ENCODE data around the gene DYNLL1. TPM values are rescaled to one million over a fixed set of nuclear protein-coding genes. Genes with fewer than 3 reads are reported as not detected.

DYNLL1 gene
- total RNA-seq, 4 donors from 2014 or later: 167 to 493 (median 469) TPM

GRCh38 chr12:120498870-120499515, 3.1 kb downstream of the DYNLL1 start:
- no peak for TF ChIP-seq CTCF (IDR thresholded peaks at IDR 0.05)
- TF ChIP-seq POLR2A (IDR thresholded peaks at IDR 0.05): no peak
- TF ChIP-seq EP300 (IDR thresholded peaks at IDR 0.05): no peak
- TF ChIP-seq POLR2AphosphoS5 (IDR thresholded peaks at IDR 0.05): no peak
- Histone ChIP-seq H3K4me3 (no peak overlapping the region), H3K27me3 (no peaks in the 10 kb centered on the region), H3K4me1 (peaks cover 27% of the 10 kb centered on the region), H3K9me3 (no peaks in the 10 kb centered on the region), H3K36me3 (peaks cover 41% of the 10 kb centered on the region), H3K27ac (no peak overlapping the region)
- 92% methylated on average over 3 of the region's 3 CpGs for WGBS
- DNase-seq (ENCODE audit: low spot score in 2 of 2): no peak

- no peaks in the 10 kb centered on the region for H3K9me3 ChIP-seq
- no peak for DNase-seq (ENCODE audit: low spot score in 2 of 2)
- peaks cover 17% of the 10 kb centered on the region for H3K4me1 ChIP-seq
- no peaks in the 10 kb centered on the region for H3K27me3 ChIP-seq
- peaks cover 41% of the 10 kb centered on the region for H3K36me3 ChIP-seq
- H3K27ac ChIP-seq: no peak overlapping the region
- 65% methylated on average over 1 of the region's 1 CpG for WGBS
- no peak overlapping the region for H3K4me3 ChIP-seq
- TF ChIP-seq POLR2AphosphoS5 (IDR thresholded peaks at IDR 0.05) (no peak), CTCF (IDR thresholded peaks at IDR 0.05) (no peak), EP300 (IDR thresholded peaks at IDR 0.05) (no peak), POLR2A (IDR thresholded peaks at IDR 0.05) (no peak)
Measured at GRCh38 chr12:120500581-120500980, 4.7 kb downstream of the DYNLL1 start.

GRCh38 chr12:120504587-120504986, 8.7 kb downstream of the DYNLL1 start:
- H3K4me3 ChIP-seq: no peak overlapping the region
- H3K9me3 ChIP-seq: no peaks in the 10 kb centered on the region
- H3K4me1 ChIP-seq: no peaks in the 10 kb centered on the region
- TF ChIP-seq EP300 (IDR thresholded peaks at IDR 0.05): no peak
- no peak for TF ChIP-seq CTCF (IDR thresholded peaks at IDR 0.05)
- no peak for TF ChIP-seq POLR2A (IDR thresholded peaks at IDR 0.05)
- TF ChIP-seq POLR2AphosphoS5 (IDR thresholded peaks at IDR 0.05): no peak
- H3K36me3 ChIP-seq: peaks cover 46% of the 10 kb centered on the region
- WGBS: 77% methylated on average over 4 of the region's 4 CpGs
- H3K27me3 ChIP-seq: no peaks in the 10 kb centered on the region
- DNase-seq (ENCODE audit: low spot score in 2 of 2): no peak
- no peak overlapping the region for H3K27ac ChIP-seq

GRCh38 chr12:120508537-120508936, 12.6 kb downstream of the DYNLL1 start:
- Histone ChIP-seq H3K4me3 (no peak overlapping the region), H3K27ac (no peak overlapping the region), H3K36me3 (peaks cover 42% of the 10 kb centered on the region), H3K4me1 (no peaks in the 10 kb centered on the region), H3K9me3 (no peaks in the 10 kb centered on the region), H3K27me3 (no peaks in the 10 kb centered on the region)
- WGBS: 93% methylated on average over 8 of the region's 8 CpGs
- TF ChIP-seq POLR2AphosphoS5 (IDR thresholded peaks at IDR 0.05) (no peak), POLR2A (IDR thresholded peaks at IDR 0.05) (no peak), CTCF (IDR thresholded peaks at IDR 0.05) (no peak), EP300 (IDR thresholded peaks at IDR 0.05) (no peak)
- no peak for DNase-seq (ENCODE audit: low spot score in 2 of 2)

GRCh38 chr12:120514002-120514401, 18.1 kb downstream of the DYNLL1 start:
- TF ChIP-seq EP300 (IDR thresholded peaks at IDR 0.05) (no peak), CTCF (IDR thresholded peaks at IDR 0.05) (no peak), POLR2AphosphoS5 (IDR thresholded peaks at IDR 0.05) (no peak)
- Histone ChIP-seq H3K4me1 (no peaks in the 10 kb centered on the region), H3K36me3 (peaks cover 47% of the 10 kb centered on the region), H3K27ac (no peak overlapping the region), H3K27me3 (no peaks in the 10 kb centered on the region), H3K9me3 (no peaks in the 10 kb centered on the region), H3K4me3 (no peak overlapping the region)
- WGBS: 84% methylated on average over 7 of the region's 7 CpGs
- no peak for DNase-seq (ENCODE audit: low spot score in 2 of 2)

Data from suprapubic skin (tissue), 4 donors.